SKM-1 treated with dmso at 0.1 percent for 144 hours (cell line): ENCODE measurements around the gene ARHGAP45.
"Not testable (repeated sequence)": the region's sequence is repeated elsewhere in the genome, so short reads cannot be mapped to it uniquely, and the experiment has no call there.

ENCODE experiments used
- DNase-seq: peaks from one replicate; lab custom pipeline; 2025; ENCODE audit not compliant: unreplicated experiment; lab: John Stamatoyannopoulos, UW

Gene ARHGAP45

DNA sequence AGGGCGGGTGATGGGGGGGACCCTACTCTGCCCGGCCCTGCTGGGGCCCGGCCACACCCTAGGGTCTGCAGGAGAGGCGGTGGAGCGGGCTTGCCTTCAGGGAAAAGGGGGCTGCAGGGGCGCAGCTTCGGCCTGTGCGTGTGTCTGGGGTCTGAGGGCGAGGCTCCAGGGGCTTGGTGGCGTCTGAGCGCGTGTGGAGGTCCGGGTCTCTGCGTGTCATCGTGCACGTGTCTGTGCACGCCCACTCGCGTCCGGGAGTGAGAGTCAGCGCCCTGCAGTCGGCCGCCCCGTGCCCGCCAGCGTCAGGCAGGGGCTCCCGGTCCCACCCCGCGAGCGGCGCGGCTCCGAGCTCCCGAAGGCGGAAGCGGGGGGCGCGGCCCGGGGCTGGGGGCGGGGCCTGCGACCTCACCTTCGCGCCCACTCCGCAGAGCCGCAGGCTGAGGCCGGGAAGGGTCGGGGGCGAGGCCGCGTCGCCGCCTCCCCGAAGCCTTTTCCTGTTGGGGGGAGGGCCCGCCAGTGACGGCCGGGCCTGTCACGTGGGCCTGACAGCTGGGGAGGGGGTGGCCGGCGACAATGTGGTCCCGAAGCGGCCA lies at the start of gene ARHGAP45:
TSS of gene ARHGAP45 (plus strand) at position 420 of the 593 bp plus-strand sequence. CDS start 239 bp downstream, outside the sequence.
- DNase-seq: peak; percentile 45

GRCh38 chr19:1017906-1018305 lies 49.1 kb upstream of the ARHGAP45 start:
- DNase-seq: no peak

DNA sequence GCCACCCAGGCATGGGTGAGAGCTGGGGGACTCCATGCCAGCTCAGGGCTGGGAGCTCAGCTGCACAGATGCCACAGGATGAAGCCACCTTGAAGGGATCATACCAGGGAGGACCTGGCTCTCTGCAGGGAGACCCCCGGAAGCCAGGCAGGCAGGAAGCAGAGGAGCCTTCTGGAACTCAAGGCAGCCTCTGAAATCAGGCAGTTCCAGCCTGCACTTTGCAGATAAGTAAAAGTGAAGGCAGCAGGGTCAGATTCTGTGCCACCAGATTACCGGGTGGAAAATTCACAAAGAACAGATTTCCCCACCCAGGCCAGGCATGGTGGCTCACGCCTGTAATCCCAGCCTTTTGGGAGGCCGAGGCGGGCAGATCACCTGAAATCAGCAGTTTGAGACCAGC lies 48.6 kb upstream of the ARHGAP45 start:
- DNase-seq: no peak

DNA sequence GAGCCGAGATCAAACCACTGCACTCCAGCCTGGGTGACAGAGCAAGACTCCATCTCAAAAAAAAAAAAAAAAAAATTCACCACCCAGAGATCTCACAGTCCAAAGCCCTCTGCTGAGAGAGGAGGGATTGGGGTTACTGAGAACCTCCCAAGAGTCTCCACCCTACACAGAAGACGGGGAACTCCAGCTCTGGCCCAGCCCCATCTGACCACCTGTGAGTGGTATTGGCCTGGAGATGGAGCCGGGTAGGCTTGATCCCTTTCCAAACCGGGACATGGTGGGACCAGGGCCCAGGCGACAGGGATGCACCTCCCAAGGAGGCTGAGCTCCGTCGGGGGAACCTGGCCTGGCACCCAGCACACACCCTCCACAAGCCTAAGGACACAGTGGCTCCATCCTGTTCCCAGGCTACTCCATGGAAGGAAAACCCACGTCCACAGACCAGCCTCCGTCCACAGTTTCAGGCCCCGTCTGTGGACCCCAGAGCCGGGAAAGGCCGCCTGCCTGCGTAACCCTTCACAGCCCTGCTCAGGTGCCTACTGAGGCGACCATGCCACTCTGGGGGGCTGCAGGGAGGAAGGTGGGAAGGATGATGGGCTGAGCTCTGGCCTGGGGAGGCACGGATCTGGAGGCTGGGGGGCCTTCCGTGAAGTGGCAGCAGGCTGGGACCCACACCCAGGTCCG lies 47.9 kb upstream of the ARHGAP45 start:
- no peak for DNase-seq

DNA sequence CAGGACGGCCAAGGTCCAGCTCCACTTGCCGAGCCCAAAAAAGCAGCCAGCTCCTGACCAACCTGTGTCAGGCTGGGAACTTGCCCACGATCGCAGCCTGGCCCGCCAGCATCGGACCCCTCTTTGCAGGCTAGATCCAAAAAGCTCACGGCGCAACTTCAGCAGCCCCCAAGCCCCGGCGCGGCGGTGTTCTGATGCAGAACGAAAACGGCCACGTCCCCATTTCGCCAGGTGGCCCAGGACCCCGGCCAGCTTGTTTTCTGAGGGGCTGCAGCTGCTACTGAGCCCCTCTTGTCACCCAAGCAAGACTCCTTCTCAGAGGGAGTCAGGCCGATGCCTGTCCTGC lies 47.4 kb upstream of the ARHGAP45 start:
- no peak for DNase-seq

DNA sequence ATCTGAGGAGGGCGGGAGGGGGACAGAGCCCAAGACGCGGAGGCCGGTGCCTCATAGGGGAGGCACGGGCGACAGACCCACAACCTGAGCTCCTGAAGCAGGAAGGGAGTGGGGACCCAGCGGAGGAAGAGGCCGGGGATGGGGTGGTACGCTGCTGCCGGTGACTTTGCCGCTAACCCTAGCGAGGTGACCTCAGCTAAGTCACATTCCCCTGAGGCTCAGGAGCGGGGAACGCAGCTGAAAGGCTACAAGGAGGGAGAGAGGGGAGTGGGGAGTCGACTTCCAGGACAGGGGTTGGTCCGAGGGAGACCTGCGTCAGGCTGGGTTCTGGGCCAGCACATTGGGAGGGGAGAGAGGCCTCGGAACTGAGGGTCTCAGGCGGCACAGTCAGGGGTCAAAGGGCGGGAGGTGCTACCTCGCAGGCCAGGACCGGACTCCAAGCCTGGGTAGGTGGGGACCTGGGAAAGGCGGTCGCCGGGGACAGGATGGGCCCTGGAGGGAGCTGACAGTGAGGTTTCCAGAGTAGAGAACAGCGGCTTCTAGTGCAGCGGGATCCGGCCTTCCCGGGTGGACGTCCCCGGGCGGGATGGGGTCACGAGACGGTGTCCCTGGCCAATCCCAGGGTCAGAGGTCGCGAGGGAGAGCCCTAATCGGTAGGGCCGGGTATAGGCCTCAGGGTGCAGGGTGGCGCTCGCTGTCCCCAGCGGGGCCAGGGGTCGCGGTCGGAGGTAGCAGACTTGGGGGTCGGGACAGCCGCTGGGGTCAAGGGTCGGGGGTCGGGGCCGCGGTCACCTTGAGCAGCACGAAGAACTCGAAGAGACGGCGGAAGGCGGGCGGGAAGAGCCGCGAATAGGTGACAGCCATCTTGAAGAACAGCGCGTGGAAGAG lies 46.7 kb upstream of the ARHGAP45 start:
- no peak for DNase-seq

DNA sequence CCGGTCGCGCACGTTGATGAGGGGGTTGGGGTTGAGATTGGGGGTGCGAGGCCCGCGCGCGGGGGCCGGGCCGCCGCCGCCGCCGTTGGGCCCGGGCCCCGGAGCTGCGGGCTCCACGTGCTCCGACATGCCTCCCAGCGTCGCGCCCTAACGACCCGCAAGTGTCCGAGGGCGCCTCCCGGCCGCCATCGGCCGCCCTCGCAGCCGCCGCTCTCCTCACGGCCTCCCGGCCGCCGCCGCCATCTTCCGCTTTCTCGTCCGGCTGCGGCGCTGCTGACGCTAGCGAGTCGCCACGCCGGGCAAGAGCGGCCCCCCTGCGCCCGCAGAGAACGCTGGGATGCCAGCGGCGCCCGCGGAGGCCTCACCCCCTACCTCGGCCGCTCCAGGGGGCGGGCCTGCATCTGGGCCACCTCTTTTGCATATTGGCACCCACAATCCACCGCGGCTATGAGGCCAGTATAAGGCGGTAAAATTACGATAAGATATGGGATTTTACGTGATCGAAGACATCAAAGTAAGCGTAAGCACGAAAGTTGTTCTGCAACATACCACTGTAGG lies 46.0 kb upstream of the ARHGAP45 start, which contains the start of gene TMEM259:
TSS of gene TMEM259 (minus strand) at position 256 of the 558 bp plus-strand sequence. CDS start at position 129, 127 bp downstream.
- DNase-seq: peak; percentile 94

DNA sequence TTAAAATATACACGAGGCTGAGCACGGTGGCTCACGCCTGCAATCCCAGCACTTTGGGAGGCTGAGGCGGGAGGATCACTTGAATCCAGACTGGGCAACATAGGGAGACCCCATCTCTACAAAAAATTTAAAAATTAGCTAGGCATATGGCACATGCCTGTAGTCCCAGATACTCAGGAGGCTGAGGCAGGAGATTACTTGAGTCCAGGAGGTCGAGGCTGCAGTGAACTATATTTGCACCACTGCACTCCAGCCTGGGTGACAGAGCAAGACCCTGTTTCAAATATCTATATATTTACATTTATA lies 43.1 kb upstream of the ARHGAP45 start:
- DNase-seq: not testable (repeated sequence)

DNA sequence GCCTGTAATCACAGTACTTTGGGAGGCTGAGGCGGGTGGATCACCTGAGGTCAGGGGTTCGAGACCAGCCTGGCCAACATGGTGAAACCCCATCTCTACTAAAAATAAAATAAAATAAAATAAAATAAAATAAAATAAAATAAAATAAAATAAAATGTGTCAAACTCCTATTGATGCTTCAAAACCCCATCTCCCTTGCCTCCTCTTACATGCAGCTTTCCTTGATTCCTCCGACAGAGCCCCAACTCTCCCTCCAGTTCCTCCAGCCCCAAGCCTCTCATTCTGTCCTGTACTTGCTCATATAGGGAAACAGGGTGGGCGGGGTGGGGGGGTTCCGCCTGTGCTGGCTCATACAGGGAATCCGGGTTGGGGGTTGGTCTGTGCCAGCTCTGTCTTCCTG lies 41.9 kb upstream of the ARHGAP45 start:
- DNase-seq: not testable (repeated sequence)

DNA sequence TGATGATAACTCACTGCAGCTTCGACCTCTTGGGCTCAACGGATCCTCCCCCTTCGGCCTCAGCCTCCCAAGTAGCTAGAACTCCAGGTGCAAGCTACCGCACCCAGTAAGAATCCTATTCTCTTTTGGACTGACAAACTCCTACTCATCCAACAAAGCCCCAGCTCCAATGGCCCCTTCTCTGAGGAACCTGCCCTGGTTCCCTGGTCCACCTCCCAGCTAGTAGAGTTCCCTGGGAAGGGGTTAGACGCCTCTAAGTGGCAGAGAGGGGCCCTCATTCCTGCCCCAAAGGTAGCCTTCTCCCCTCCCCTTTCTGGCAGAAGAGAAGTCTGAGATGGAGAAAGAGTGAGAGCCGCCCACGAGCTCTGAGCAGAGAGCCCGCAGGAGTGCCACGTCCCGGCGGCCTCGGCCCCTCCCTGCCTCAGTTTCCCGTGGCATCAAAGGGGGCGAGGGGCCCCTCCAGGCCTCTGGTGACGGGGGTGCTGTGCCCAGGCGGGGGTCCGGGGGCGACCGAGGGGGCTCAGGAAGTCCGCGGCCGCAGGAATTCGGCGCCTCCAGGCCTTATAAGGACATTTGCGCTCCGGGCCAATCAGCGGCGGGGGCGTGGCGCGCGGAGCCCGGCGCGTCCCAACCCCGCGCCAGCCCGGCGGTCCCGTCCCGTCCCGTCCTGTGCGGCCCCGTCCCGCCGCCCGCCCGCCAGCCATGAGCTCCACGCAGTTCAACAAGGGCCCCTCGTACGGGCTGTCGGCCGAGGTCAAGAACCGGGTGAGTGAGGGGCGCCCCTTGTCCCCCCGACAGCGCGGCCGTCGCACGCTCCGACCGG lies 40.8 kb upstream of the ARHGAP45 start, which contains the start of gene CNN2:
TSS of gene CNN2 (plus strand) at position 649 of the 823 bp plus-strand sequence. CDS start at position 703, 54 bp downstream.
- peak; percentile 61 for DNase-seq

DNA sequence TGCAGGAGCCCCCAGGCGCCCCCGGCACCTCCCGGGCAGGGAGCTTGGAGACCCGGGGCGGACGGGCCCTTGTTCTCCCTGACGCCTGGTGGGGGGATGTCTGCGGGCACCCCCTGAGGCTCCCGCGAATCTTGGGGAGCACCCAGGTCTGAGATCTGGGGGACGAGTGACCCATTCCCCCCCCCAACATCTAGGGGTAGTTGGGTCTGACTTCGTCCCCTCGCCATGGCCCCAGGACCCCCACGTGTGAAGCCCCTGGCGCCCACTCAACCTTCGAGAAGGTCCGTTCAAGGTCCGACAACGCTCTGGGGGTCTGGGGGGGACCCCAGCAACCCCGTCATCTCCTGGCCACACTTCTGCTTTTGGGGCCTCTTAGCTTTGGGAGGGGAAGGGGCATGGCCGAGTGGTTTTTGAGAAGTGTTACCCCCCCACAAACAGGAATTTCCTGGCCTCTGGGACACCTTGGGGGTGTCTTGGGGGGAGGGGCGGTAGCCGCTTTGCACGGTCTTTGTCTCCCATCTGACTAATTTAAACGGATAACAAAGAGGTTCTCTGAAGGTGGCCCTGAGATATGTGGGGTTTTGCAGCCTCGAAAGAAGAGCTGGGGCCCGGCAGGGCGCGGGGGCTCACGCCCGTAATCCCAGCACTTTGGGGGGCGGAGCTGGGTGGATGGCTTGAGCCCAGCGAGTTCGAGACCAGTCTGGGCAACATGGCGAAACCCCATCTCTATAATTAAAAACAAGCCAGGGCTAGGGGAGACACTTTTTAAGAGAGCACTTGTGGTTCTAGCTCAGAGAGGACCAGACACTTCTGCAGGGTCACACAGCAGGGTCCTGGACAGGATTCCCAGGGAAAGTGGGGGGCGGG lies 40.0 kb upstream of the ARHGAP45 start:
- peak; percentile 32 for DNase-seq

- DNase-seq: no peak
Measured at GRCh38 chr19:1027650-1028061, 39.3 kb upstream of the ARHGAP45 start.

DNA sequence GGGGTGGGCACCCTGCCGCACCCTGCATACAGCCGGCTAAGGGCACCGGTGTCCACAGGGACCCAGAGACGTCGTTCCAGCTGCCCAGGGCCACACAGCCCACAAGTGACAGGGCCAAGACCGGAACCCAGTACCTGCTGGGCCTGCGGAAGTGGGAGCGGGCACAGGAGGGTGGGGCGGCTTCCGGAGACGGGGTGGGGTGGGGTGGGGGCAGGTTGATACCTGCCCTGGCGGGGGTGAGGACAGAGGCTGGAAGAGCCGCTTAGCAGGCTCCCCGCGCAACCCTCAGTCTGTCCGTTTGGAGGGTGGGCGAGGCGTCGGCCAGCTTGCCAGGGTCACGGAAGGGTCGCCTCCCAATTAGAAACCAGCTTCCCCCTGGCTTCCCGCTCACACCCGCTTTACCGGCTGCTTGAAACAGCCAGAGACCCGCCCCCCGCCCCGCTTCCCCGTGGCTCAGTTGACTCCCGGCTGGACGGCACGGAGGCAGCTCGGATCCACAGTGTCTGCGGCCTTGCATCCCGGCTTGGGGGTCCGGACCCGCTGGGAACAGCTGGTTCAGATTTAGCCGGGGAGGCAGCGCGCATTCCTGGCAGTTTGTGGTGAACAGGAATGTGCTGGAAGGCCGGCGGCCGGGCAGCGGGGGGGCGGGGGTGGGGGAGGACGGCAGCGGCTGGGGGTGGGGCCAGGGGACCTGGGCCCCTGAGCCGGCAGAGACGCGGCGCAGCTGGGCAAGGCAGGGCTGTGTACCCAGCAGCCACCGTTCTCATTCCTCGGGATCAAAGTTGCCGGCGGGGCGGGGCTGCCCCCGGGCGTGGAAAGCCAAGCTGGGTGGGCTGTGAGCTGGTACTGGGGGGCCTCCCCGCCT lies 38.7 kb upstream of the ARHGAP45 start:
- peak; percentile 79 for DNase-seq

DNA sequence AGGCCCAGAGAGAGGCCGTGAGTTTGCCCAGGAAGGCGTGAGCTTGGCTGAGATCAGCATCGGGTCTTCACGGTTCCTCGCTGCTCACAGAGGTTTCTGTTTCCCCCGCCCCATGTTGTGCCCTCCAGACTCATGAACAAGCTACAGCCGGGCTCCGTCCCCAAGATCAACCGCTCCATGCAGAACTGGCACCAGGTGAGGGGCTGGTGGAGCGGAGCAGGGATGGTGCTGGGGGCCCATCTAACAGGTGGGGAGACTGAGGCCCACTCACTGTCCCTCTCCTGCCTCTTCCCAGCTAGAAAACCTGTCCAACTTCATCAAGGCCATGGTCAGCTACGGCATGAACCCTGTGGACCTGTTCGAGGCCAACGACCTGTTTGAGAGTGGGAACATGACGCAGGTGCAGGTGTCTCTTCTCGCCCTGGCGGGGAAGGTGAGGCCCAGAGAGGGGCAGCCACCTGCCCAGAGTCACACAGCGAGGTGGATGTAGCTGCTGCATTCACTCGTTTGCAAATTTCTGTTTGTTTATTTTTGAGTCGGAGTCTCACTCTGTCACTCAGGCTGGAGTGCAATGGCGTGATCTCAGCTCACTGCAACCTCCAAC lies 34.6 kb upstream of the ARHGAP45 start:
- DNase-seq: no peak

- no peak for DNase-seq
Measured at GRCh38 chr19:1035998-1036621, 30.9 kb upstream of the ARHGAP45 start.

DNA sequence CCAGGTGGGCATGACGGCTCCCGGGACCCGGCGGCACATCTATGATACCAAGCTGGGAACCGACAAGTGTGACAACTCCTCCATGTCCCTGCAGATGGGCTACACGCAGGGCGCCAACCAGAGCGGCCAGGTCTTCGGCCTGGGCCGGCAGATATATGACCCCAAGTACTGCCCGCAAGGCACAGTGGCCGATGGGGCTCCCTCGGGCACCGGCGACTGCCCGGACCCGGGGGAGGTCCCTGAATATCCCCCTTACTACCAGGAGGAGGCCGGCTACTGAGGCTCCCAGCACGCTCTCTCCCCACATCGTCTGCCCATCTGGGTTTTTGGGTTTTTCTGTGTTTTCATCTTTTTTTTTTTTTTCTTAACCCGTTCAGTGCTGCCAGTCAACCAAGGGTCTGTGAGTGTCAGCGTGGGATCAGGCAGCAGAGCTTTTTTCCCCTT lies 29.3 kb upstream of the ARHGAP45 start:
- DNase-seq: no peak

DNA sequence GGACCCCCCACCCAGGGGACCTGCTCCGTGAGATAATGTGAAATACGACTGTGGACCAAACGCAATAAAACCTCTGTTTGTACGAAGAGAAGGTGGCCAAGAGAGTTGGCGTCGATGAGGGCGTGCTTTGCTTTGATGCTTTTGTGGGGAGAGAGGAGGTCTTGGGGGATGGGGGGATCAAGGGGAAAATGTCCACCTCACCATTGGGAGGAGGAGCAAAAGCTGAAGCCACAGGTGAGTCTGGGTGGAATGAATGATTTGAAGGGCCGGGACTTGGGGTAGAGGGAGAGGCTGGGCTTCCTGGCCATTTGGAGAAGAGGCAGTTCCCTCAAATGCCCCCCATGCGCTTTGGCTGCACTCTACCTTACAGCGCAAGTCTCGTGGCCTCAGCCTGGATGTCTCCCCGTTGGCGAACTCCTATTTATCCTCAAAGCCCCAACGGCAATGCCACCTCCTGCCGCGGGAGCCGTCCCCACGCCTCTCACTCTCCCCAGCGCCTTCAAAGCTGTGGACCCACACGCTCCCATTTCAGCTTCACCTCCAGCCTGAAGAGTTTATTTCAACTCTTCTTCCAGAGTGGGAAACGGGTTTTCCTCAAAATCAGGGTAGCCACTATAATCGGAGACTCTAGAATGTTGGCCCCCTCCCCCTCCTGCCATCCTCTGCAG lies 27.9 kb upstream of the ARHGAP45 start:
- no peak for DNase-seq
